Astrocyte of the cerebellum (primary cell): ENCODE results near the gene ANO7.

Source experiments
- DNase-seq: peaks from one replicate; pipeline ENCODE4 v3.0.0-alpha.2; 2011; ENCODE audit warnings: low read depth
- H3K4me3 ChIP-seq: 2 replicates; pipeline ENCODE4 v1.5.1; 2011; ENCODE audit warnings: mild to moderate bottlenecking, low read depth, low read length, moderate library complexity
- CTCF ChIP-seq: IDR thresholded peaks from 2 replicates; pipeline ENCODE4 v1.5.1; 2012; ENCODE audit warnings: low read length, low read depth, moderate library complexity, mild to moderate bottlenecking; ENCODE audit errors: missing control alignments
- in situ Hi-C: cut with HindIII; loops from 2 replicates; pipeline ENCODE4 v1.10.0; 2017; ENCODE audit warnings: low sequenced_read_pairs

The ANO7 gene

GRCh38 chr2:241242306-241242705 is 53.8 kb downstream of the ANO7 start:
- no peak for DNase-seq
- TF ChIP-seq CTCF = no peak
- in situ Hi-C loops = no loop called here
- no peak overlapping the region for H3K4me3 ChIP-seq

- in situ Hi-C loops = no loop called here
These were observed 55.9 kb downstream of the ANO7 start for GRCh38 chr2:241244368-241244767.

GRCh38 chr2:241248289-241248688 is 59.8 kb downstream of the ANO7 start:
- in situ Hi-C loops = no loop called here
- DNase-seq = no peak
- H3K4me3 ChIP-seq = no peak overlapping the region
- no peak for TF ChIP-seq CTCF

More at GRCh38 chr2:241244368-241244767, 55.9 kb downstream of the ANO7 start:
- no peak for TF ChIP-seq CTCF
- H3K4me3 ChIP-seq = no peak overlapping the region
- no peak for DNase-seq

- no peak for DNase-seq
- TF ChIP-seq CTCF = no peak
- in situ Hi-C loops = no loop called here
These were observed 60.4 kb downstream of the ANO7 start for GRCh38 chr2:241248897-241249296.

GRCh38 chr2:241249654-241250053 is 61.2 kb downstream of the ANO7 start:
- no peak overlapping the region for H3K4me3 ChIP-seq
- in situ Hi-C loops = no loop called here
- DNase-seq = no peak
- no peak for TF ChIP-seq CTCF

More at GRCh38 chr2:241248897-241249296, 60.4 kb downstream of the ANO7 start:
- no peak overlapping the region for H3K4me3 ChIP-seq

- H3K4me3 ChIP-seq = no peak overlapping the region
- in situ Hi-C loops = no loop called here
- no peak for DNase-seq
- no peak for TF ChIP-seq CTCF
These were observed 64.5 kb downstream of the ANO7 start for GRCh38 chr2:241252778-241253475.
